HCT116 (cell line): ENCODE data around the gene ZNF675. TPM values are rescaled to one million over a fixed set of nuclear protein-coding genes. Genes with fewer than 3 reads are reported as not detected.

Experiments used
- ATAC-seq: fragments of 200-7000 bp; cut with Tn5 transposase; 2 replicates; pipeline ENCODE4 v1.9.1; 2020; ENCODE audit warnings: mild to moderate bottlenecking, moderate library complexity
- BruUV-seq: library from RNA; stranded (reverse); fragments of 400-500 nt; replicated peaks from 2 replicates; lab custom pipeline; 2021; lab: Mats Ljungman, UMichigan
- CTCF ChIA-PET: fragments of 300-600 bp; sonication (Branson Sonifier 250); formaldehyde crosslinking; loops from one replicate; lab custom pipeline; 2021; ENCODE audit warnings: antibody characterized with exemption; lab: Charles Lee
- POLR2A ChIA-PET: fragments of 300-600, 350-600 bp; sonication (Branson Sonifier 250); formaldehyde crosslinking; loops from one replicate; lab custom pipeline; 2021; ENCODE audit warnings: antibody characterized with exemption; lab: Charles Lee
- RAD21 ChIA-PET, 2 experiments: fragments of 300-600 bp; sonication (Branson Sonifier 250); formaldehyde crosslinking; loops; one replicate each; lab custom pipeline; 2023; ENCODE audit warnings: low total read pairs in 2 of 2; ENCODE audit not compliant: uncharacterized antibody in 2 of 2, unreplicated experiment in 2 of 2, low non-redundant PET in 1 of 2; lab: Charles Lee
- DNase-seq: peaks from one replicate; pipeline ENCODE4 v3.0.0-alpha.2; 2010; ENCODE audit warnings: low read depth, low spot score
- H2AFZ ChIP-seq: fragments of 200-600 bp; shearing (Covaris generic), sonication (generic); 2 replicates; pipeline ENCODE4 v1.6.1; 2017; ENCODE audit warnings: low read depth, mixed run types, mixed read lengths, antibody characterized with exemption, low read length; ENCODE audit not compliant: poor library complexity, severe bottlenecking
- H3K27ac ChIP-seq: 2 replicates; pipeline ENCODE4 v1.5.1; 2012; ENCODE audit warnings: low read depth, low read length
- H3K27me3 ChIP-seq: fragments of 200-600 bp; sonication (generic); 2 replicates; pipeline ENCODE4 v1.6.1; 2016; ENCODE audit warnings: mixed run types, low read length, mixed read lengths; ENCODE audit not compliant: insufficient read depth
- H3K36me3 ChIP-seq, 2 experiments: fragments of 200-500 bp in 1 of 2; fragments of 200-600 bp in 1 of 2; sonication (Bioruptor generic) in 1 of 2; sonication (generic) in 1 of 2; 2 replicates each; pipeline versions ENCODE4 v1.5.1 to v1.6.1; 2014 to 2016; ENCODE audit warnings: low read length in 2 of 2, inconsistent platforms in 1 of 2, mixed read lengths in 1 of 2, mixed run types in 1 of 2; ENCODE audit not compliant: insufficient read depth in 2 of 2, control insufficient read depth in 1 of 2
- H3K4me1 ChIP-seq, 2 experiments: fragments of 200-600 bp in 1 of 2; sonication (generic) in 1 of 2; 2 replicates each; pipeline versions ENCODE4 v1.5.1 to v1.6.1; 2012 to 2017; ENCODE audit warnings: low read length in 2 of 2, inconsistent platforms in 1 of 2, mild to moderate bottlenecking in 1 of 2, mixed read lengths in 1 of 2, mixed run types in 1 of 2, moderate library complexity in 1 of 2; ENCODE audit not compliant: insufficient read depth in 2 of 2, control insufficient read depth in 1 of 2
- H3K4me2 ChIP-seq: fragments of 200-600 bp; sonication (generic); 2 replicates; pipeline ENCODE4 v1.6.1; 2017; ENCODE audit warnings: mixed run types, low read length, mixed read lengths
- H3K4me3 ChIP-seq, 2 experiments: fragments of 200-600 bp in 1 of 2; sonication (generic) in 1 of 2; replicated peaks in 1 of 2; 2 replicates each; pipeline ENCODE4 v1.5.1; 2011 to 2016; ENCODE audit warnings: low read length in 2 of 2, control low read depth in 1 of 2, low read depth in 1 of 2, mild to moderate bottlenecking in 1 of 2, mixed read lengths in 1 of 2, mixed run types in 1 of 2
- H3K79me2 ChIP-seq: fragments of 200-600 bp; sonication (generic); 2 replicates; pipeline ENCODE4 v1.6.1; 2017; ENCODE audit warnings: mild to moderate bottlenecking, mixed run types, low read length, moderate library complexity, mixed read lengths; ENCODE audit not compliant: insufficient read depth
- H3K9ac ChIP-seq: fragments of 200-600 bp; sonication (generic); 2 replicates; pipeline ENCODE4 v1.6.1; 2016; ENCODE audit warnings: low read length, mixed read lengths
- H3K9me2 ChIP-seq: fragments of 200-600 bp; sonication (generic), shearing (Covaris generic); 2 replicates; pipeline ENCODE4 v1.6.1; 2017; ENCODE audit warnings: mixed run types, mild to moderate bottlenecking, moderate library complexity; ENCODE audit not compliant: insufficient read depth
- H3K9me3 ChIP-seq, 2 experiments: fragments of 200-500 bp in 1 of 2; fragments of 200-600 bp in 1 of 2; sonication (Bioruptor generic) in 1 of 2; sonication (generic) in 1 of 2; 2 replicates each; pipeline ENCODE4 v1.6.1; 2014 to 2017; ENCODE audit warnings: low read length in 2 of 2, mixed read lengths in 2 of 2, inconsistent platforms in 1 of 2, low read depth in 1 of 2, mild to moderate bottlenecking in 1 of 2, mixed run types in 1 of 2, moderate library complexity in 1 of 2; ENCODE audit not compliant: control insufficient read depth in 1 of 2, insufficient read depth in 1 of 2
- H4K20me1 ChIP-seq: fragments of 200-600 bp; sonication (generic), shearing (Covaris generic); 2 replicates; pipeline ENCODE4 v1.6.1; 2017; ENCODE audit warnings: mixed run types, mild to moderate bottlenecking, moderate library complexity; ENCODE audit not compliant: insufficient read depth
- CEBPB ChIP-seq: IDR thresholded peaks from 2 replicates; pipeline ENCODE4 v1.6.1; 2012; ENCODE audit warnings: low read depth
- CTCF ChIP-seq, 3 experiments: fragments of 200-600 bp in 1 of 3; sonication (generic) in 1 of 3; IDR thresholded peaks in 2 of 3; conservative IDR thresholded peaks in 1 of 3; 2 replicates each; pipeline ENCODE4 v1.5.1; 2012 to 2017; ENCODE audit warnings: low read depth in 2 of 3, low read length in 2 of 3, antibody characterized with exemption in 1 of 3, borderline replicate concordance in 1 of 3, control low read depth in 1 of 3, mild to moderate bottlenecking in 1 of 3, mixed read lengths in 1 of 3, mixed run types in 1 of 3, moderate library complexity in 1 of 3; ENCODE audit not compliant: insufficient read depth in 1 of 3
- EGR1 ChIP-seq: IDR thresholded peaks from 2 replicates; pipeline ENCODE4 v1.6.1; 2012; ENCODE audit warnings: low read depth
- EZH2phosphoT487 ChIP-seq: fragments of 200-600 bp; IDR thresholded peaks from 2 replicates; pipeline ENCODE4 v1.6.1; 2018; ENCODE audit warnings: antibody characterized with exemption, borderline replicate concordance
- POLR2A ChIP-seq: IDR thresholded peaks from 2 replicates; pipeline ENCODE4 v1.7.0; 2011; ENCODE audit warnings: borderline replicate concordance; ENCODE audit not compliant: insufficient read depth, insufficient read length; ENCODE audit errors: extremely low read depth
- POLR2AphosphoS5 ChIP-seq: IDR thresholded peaks from 2 replicates; pipeline ENCODE4 v1.6.1; 2011; ENCODE audit warnings: mild to moderate bottlenecking, low read depth, low read length, moderate library complexity
- RAD21 ChIP-seq: IDR thresholded peaks from 2 replicates; pipeline ENCODE4 v1.6.1; 2012; ENCODE audit warnings: low read depth, mild to moderate bottlenecking
- SIN3A ChIP-seq: IDR thresholded peaks from 2 replicates; pipeline ENCODE4 v1.6.1; 2012; ENCODE audit warnings: low read depth
- SP1 ChIP-seq: IDR thresholded peaks from 2 replicates; pipeline ENCODE4 v1.6.1; 2012; ENCODE audit warnings: low read depth
- TCF7L2 ChIP-seq: IDR thresholded peaks from 2 replicates; pipeline ENCODE4 v1.7.0; 2011; ENCODE audit warnings: borderline replicate concordance, inconsistent platforms; ENCODE audit not compliant: insufficient read depth, insufficient read length; ENCODE audit errors: extremely low read depth
- YY1 ChIP-seq: IDR thresholded peaks from 2 replicates; pipeline ENCODE4 v1.6.1; 2011; ENCODE audit warnings: low read length, low read depth, moderate library complexity, mild to moderate bottlenecking; ENCODE audit not compliant: insufficient replicate concordance; ENCODE audit errors: extremely low read depth
- ZBTB33 ChIP-seq: IDR thresholded peaks from 2 replicates; pipeline ENCODE4 v1.6.1; 2011; ENCODE audit warnings: mild to moderate bottlenecking, low read length, moderate library complexity; ENCODE audit not compliant: insufficient replicate concordance; ENCODE audit errors: extremely low read depth
- ZNF274 ChIP-seq: fragments of 200-500 bp; sonication (Bioruptor generic); IDR thresholded peaks from 2 replicates; pipeline ENCODE4 v1.6.1; 2014; ENCODE audit warnings: mild to moderate bottlenecking, low read depth, low read length, inconsistent platforms
- intact Hi-C: fragments of 100-400 bp; cut with micrococcal nuclease; formaldehyde crosslinking; loops from 2 replicates; pipeline ENCODE4 v1.10.0; 2022
- total RNA-seq: library from RNA; stranded (reverse); gene quantifications from one replicate; pipeline ENCODE4 v1.2.1, GENCODE V29; 2021; ENCODE audit not compliant: unreplicated experiment
- TF ChIP-seq, protein P1 (sequence below): IDR thresholded peaks from 2 replicates; pipeline ENCODE4 v1.6.1; 2012; ENCODE audit warnings: low read depth
- TF ChIP-seq, protein P2 (sequence below): IDR thresholded peaks from 2 replicates; pipeline ENCODE4 v1.6.1; 2012

ZNF675 gene
- total RNA-seq, 1 experiment from 2014 or later: 4.9 TPM

GRCh38 chr19:23716792-23717191 lies 29.8 kb upstream of the ZNF675 start:
- no TSS peak for BruUV-seq
- ATAC-seq (no peak), DNase-seq (no peak)
- Histone ChIP-seq H3K4me1 (no peaks in the 10 kb centered on the region), H3K9me2 (no peaks in the 10 kb centered on the region), H3K9me3 (peaks cover 0 to 3% of the 10 kb centered on the region in 2 experiments; a peak in 1 of 4 replicates), H3K9ac (no peak overlapping the region), H3K4me3 (no peak overlapping the region), H3K27me3 (no peaks in the 10 kb centered on the region), H3K27ac (no peak overlapping the region), H2AFZ (no peak overlapping the region), H4K20me1 (no peaks in the 10 kb centered on the region), H3K4me2 (no peak overlapping the region), H3K79me2 (no peaks in the 10 kb centered on the region), H3K36me3 (no peaks in the 10 kb centered on the region)
- intact Hi-C loops: no loop called here
- ChIA-PET CTCF (no interaction called here), POLR2A (no interaction called here), RAD21 (no interaction called here)
- TF ChIP-seq ZNF274: no peak
- no peak for TF ChIP-seq CEBPB
- no peak for TF ChIP-seq SIN3A
- TF ChIP-seq ZBTB33: no peak
- TF ChIP-seq POLR2A: no peak
- TF ChIP-seq, protein P1, sequence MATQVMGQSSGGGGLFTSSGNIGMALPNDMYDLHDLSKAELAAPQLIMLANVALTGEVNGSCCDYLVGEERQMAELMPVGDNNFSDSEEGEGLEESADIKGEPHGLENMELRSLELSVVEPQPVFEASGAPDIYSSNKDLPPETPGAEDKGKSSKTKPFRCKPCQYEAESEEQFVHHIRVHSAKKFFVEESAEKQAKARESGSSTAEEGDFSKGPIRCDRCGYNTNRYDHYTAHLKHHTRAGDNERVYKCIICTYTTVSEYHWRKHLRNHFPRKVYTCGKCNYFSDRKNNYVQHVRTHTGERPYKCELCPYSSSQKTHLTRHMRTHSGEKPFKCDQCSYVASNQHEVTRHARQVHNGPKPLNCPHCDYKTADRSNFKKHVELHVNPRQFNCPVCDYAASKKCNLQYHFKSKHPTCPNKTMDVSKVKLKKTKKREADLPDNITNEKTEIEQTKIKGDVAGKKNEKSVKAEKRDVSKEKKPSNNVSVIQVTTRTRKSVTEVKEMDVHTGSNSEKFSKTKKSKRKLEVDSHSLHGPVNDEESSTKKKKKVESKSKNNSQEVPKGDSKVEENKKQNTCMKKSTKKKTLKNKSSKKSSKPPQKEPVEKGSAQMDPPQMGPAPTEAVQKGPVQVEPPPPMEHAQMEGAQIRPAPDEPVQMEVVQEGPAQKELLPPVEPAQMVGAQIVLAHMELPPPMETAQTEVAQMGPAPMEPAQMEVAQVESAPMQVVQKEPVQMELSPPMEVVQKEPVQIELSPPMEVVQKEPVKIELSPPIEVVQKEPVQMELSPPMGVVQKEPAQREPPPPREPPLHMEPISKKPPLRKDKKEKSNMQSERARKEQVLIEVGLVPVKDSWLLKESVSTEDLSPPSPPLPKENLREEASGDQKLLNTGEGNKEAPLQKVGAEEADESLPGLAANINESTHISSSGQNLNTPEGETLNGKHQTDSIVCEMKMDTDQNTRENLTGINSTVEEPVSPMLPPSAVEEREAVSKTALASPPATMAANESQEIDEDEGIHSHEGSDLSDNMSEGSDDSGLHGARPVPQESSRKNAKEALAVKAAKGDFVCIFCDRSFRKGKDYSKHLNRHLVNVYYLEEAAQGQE: no peak
- no peak for TF ChIP-seq YY1
- TF ChIP-seq RAD21: no peak
- no peak for TF ChIP-seq EGR1
- no peak for TF ChIP-seq POLR2AphosphoS5
- TF ChIP-seq, protein P2, sequence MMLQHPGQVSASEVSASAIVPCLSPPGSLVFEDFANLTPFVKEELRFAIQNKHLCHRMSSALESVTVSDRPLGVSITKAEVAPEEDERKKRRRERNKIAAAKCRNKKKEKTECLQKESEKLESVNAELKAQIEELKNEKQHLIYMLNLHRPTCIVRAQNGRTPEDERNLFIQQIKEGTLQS: no peak
- TF ChIP-seq SP1: no peak
- no peak for TF ChIP-seq EZH2phosphoT487
- no peak for TF ChIP-seq CTCF (IDR thresholded peaks at IDR 0.05 in 2 of 3, conservative IDR thresholded peaks at IDR 0.05 in 1 of 3; ENCODE audit: borderline replicate concordance in 1 of 3, insufficient read depth in 1 of 3, low read depth in 2 of 3, low read length in 2 of 3)
- no peak for TF ChIP-seq TCF7L2
